ENCODE results near the gene HOXC6. TPM values are rescaled to one million over a fixed set of nuclear protein-coding genes. Genes with fewer than 3 reads are reported as not detected.
A peak's percentile ranks its signal among the peaks of the same experiment; 100 is the strongest.

Gene HOXC6
- total RNA-seq, 4 donors from 2014 or later: 0.21 to 1.1 (median 0.30) TPM; not detected in 1

DNA sequence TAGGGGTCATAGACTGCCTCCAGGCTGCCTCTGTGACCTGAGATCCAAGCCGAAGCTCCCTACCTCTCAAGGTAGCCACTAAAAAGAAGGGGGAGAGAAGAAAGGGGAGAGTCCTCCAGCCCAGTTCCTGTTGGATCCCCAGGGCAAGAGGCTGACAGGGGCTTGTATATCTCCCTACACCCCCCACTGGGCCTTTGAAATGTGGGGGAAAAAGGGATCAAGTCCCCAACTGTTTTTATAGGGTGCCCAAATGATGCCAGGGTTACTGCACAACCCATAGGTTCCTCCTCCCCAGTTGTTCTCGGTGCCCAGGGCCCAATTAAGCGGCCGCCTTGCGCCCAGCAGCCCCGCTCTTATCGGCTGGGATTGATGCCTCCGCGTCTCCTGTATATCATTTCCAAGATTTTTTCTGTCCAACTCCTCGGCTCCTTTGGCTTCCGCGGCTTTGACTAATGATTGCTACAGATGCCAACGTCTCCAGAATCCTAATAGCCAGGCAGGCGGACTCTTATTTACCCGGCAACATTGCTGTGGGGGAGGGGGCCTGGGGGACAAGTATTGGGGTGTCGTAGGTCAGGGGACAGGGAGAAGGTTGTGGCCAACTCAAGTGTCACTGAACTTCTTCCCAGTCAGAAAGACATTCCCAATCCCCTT is 17.8 kb downstream of the HOXC6 start:
- Histone ChIP-seq H3K27me3 (peaks cover 0 to 83% (median 3%) of the 10 kb centered on the region in 4 donors), H3K36me3 (no peaks in the 10 kb centered on the region), H3K9me3 (no peaks in the 10 kb centered on the region), H3K27ac (peak overlapping the region in 3 of 4 donors; percentile 77 to 96 (median 85)), H3K4me1 (peaks cover 3 to 86% (median 4%) of the 10 kb centered on the region in 3 donors), H3K4me3 (peak overlapping the region in 3 of 4 donors; percentile 46 to 60 (median 51))
- TF ChIP-seq POLR2A (IDR thresholded peaks at IDR 0.05): no peak
- TF ChIP-seq, protein P1, sequence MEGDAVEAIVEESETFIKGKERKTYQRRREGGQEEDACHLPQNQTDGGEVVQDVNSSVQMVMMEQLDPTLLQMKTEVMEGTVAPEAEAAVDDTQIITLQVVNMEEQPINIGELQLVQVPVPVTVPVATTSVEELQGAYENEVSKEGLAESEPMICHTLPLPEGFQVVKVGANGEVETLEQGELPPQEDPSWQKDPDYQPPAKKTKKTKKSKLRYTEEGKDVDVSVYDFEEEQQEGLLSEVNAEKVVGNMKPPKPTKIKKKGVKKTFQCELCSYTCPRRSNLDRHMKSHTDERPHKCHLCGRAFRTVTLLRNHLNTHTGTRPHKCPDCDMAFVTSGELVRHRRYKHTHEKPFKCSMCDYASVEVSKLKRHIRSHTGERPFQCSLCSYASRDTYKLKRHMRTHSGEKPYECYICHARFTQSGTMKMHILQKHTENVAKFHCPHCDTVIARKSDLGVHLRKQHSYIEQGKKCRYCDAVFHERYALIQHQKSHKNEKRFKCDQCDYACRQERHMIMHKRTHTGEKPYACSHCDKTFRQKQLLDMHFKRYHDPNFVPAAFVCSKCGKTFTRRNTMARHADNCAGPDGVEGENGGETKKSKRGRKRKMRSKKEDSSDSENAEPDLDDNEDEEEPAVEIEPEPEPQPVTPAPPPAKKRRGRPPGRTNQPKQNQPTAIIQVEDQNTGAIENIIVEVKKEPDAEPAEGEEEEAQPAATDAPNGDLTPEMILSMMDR (IDR thresholded peaks at IDR 0.05): no peak
- WGBS, 2 donors: 31 to 38% methylated on average over 15 to 16 of the region's 16 CpGs
- intact Hi-C loops (cut with DNase I): no loop called here
- DNase-seq: no peak

DNA sequence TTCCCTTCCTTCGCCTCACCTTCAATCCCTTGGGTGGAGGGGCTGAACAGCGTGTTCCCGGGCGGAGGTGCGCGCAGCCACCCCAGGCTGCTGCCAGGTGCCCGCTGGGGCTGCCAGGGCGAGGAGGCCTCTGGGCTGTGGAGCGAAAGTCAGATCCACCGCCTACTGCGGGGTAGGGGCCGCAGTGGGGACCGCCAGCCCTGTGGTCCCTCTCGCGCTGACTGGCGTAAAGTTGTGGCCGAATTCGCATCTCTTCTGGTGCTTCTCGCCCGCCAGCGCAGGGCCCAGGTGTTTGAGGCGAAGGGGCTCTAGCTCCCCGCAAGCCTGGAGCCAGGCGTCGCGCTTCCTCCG is 18.5 kb downstream of the HOXC6 start:
- intact Hi-C loops (cut with DNase I): no loop called here
- Histone ChIP-seq H3K4me1 (peaks cover 3 to 87% (median 8%) of the 10 kb centered on the region in 3 donors), H3K36me3 (no peaks in the 10 kb centered on the region), H3K27me3 (peaks cover 0 to 85% (median 2%) of the 10 kb centered on the region in 4 donors), H3K4me3 (peak overlapping the region; percentile 33 to 60 (median 48)), H3K27ac (peak overlapping the region; percentile 68 to 96 (median 81)), H3K9me3 (no peaks in the 10 kb centered on the region)
- TF ChIP-seq, protein P1 (IDR thresholded peaks at IDR 0.05): no peak
- TF ChIP-seq POLR2A (IDR thresholded peaks at IDR 0.05): no peak
- DNase-seq: no peak
- whole genome bisulfite sequencing, 2 donors: 22 to 34% methylated on average over 9 to 14 of the region's 27 CpGs

DNA sequence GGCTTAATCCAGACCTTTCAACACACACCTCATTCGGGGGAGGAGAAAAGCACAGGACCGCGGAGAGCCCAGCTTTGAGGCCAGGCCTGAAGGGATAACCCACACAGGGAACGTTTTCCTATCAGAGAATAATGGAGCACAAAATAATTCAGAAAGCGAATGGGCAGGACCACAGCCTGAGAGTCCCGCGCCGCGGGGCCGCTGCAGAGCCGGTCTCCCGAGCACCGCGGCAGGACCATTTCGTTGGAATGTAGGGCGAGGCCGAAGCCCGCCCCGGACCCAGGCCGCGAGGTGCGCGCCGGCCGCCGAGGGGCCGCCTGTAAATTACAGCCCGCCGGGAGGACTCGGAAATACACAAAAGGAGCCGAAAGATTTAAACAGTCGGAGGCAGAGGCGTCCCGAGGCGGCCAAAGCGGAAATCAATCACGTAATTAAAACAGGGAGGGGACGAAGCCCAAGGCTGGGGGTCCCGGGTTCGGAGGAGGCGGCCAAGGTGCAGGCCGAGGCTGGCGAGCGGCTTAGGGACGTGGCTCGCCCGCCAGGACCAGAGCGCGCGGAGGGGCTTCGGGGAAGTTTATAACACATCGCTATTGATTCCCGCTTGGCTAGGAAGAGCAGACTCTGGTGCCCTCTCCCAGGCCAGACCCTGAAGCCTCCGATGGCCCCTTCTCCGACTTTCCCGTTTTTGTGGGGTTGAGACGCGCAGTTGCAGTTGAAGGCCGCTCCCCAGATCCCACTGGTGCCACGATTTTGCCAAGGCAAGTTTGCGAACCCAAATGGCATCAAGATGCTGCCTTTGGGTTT is 19.1 kb downstream of the HOXC6 start:
- peak overlapping the region; percentile 33 to 60 (median 48) for H3K4me3 ChIP-seq
- no peaks in the 10 kb centered on the region for H3K36me3 ChIP-seq
- no peaks in the 10 kb centered on the region for H3K9me3 ChIP-seq
- TF ChIP-seq, protein P1 (IDR thresholded peaks at IDR 0.05): no peak
- TF ChIP-seq POLR2A (IDR thresholded peaks at IDR 0.05): no peak
- H3K27ac ChIP-seq: peak overlapping the region; percentile 68 to 96 (median 81)
- intact Hi-C loops (cut with DNase I): no loop called here
- H3K27me3 ChIP-seq: peaks cover 0 to 86% (median 2%) of the 10 kb centered on the region in 4 donors
- no peak for DNase-seq
- 9 to 28% methylated on average over 20 to 42 of the region's 61 CpGs for WGBS, 2 donors
- H3K4me1 ChIP-seq: peaks cover 3 to 93% (median 12%) of the 10 kb centered on the region in 3 donors

DNA sequence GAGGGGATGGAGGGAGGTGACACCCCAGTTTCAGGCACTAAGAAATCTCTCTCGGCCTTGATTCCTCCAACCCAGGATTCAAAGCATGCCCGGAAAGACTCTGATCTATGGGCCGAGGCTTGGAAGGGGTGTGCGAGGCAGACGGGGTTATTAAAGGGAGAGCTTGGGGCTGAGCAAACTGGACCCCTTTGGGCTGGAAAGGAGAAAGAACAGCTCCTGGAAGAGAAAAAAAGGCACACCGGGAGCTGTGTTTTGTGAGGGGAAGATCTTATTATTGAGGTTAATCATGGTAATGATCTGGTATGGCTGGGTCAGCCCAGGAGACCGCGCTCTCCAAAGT is 19.7 kb downstream of the HOXC6 start:
- intact Hi-C loops (cut with DNase I): no loop called here
- WGBS, 2 donors: 29% methylated on average over 7 to 8 of the region's 8 CpGs
- no peaks in the 10 kb centered on the region for H3K9me3 ChIP-seq
- H3K4me1 ChIP-seq: peaks cover 9 to 98% (median 18%) of the 10 kb centered on the region in 3 donors
- no peaks in the 10 kb centered on the region for H3K36me3 ChIP-seq
- peak overlapping the region; percentile 68 to 96 (median 81) for H3K27ac ChIP-seq
- TF ChIP-seq, protein P1 (IDR thresholded peaks at IDR 0.05): no peak
- TF ChIP-seq POLR2A (IDR thresholded peaks at IDR 0.05): no peak
- H3K27me3 ChIP-seq: peaks cover 0 to 87% (median 2%) of the 10 kb centered on the region in 4 donors
- peak overlapping the region; percentile 33 to 60 (median 48) for H3K4me3 ChIP-seq
- no peak for DNase-seq

Measured in esophagus squamous epithelium (tissue), 5 donors.